NCI-H446 treated with DMSO at 0.1 percent for 48 hours (cell line): ENCODE data around the gene IRGC.
A peak's percentile ranks its signal among the peaks of the same experiment; 100 is the strongest.
"Not testable (repeated sequence)": the region's sequence is repeated elsewhere in the genome, so short reads cannot be mapped to it uniquely, and the experiment has no call there.

Experiments used
- DNase-seq: peaks from one replicate; lab custom pipeline; 2025; lab: John Stamatoyannopoulos, UW

IRGC gene, protein sequence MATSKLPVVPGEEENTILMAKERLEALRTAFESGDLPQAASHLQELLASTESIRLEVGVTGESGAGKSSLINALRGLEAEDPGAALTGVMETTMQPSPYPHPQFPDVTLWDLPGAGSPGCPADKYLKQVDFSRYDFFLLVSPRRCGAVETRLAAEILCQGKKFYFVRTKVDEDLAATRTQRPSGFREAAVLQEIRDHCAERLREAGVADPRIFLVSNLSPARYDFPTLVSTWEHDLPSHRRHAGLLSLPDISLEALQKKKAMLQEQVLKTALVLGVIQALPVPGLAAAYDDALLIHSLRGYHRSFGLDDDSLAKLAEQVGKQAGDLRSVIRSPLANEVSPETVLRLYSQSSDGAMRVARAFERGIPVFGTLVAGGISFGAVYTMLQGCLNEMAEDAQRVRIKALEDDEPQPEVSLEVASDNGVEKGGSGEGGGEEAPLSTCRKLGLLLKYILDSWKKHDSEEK

DNA sequence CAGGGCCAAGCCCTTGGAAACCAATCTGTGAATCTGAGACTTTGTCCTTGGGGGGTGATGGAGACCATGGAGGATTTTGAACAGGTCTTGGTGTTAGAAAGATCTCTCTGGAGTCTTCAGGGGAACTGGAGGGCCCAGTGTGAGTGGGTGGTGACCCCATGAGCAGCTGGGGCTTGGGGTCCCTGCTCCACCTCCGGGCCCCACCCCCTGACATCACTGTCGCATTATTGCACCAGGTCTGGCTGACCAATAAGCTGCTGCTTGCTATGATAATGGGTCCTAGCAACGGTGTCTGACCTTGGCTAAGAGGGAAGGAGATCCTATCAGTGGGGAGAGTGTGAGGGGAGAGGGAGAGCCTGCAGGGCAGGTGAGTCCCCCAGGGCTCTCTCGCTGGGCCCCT, at the start of gene IRGC:
IRGC (plus strand) TSS at position 301 of the 400 bp plus-strand sequence. CDS start 2,483 bp downstream, outside the sequence.
- no peak for DNase-seq

DNA sequence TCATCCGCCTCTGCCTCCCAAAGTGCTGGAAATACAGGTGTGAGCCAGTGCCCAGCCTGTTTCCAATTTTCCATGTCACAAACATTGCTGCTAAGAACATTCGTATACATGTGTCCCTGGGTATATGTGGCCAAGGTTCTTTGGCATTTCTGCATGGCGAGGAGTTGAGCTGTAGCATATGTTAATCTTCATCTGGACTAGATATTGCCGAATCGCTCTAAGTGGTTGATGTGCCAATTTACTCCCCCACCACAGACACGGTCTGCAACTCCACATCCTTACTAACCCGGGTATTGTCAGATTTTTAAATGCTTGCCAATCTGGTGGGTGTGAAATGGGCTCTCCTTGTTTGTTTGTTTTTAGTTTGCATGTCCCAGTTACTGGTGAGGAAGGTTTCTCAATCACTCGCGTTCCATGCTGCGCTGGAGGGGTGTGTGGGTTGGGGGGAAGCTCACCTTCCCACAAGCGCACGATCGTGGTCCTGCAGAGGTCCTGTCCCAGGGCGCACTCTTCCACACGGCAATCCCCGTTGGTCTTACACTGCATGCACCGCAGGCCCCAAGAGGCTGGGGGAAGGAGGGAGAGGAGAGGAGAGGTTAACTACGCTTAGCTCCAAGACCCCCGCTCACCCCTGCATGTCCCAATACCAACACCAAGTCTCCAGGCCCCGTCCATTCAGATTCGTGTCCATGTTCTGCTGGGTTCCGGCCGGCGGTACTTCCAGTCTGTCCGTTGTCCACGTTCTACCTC, 48.6 kb upstream of the IRGC start:
- no peak for DNase-seq

DNA sequence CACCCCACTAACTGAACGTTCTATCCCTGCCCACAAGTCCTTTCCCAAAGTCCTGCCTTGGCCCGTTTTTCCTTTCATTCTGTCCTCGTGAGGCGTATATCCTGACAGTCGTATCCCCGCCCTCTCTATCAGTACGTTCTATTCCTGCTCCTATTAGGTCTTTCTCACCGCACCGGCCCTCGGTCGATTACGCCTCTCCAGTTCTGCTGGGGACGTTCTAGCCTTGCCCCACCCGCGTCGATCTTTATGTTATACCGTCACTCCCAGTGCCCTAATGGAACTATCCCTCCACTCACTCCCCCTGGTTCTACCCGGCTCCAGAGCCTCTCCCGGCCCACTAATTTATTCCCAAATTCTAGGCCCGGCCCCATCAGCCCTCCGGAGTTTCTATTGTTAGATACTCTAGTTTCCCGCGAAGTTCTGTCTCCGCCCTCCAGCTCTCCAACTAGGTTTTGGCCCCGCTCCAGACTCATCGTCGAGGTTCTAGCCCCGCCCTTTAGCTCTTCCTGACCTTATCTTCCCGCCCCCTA, 47.9 kb upstream of the IRGC start:
- DNase-seq = peak; percentile 55

DNA sequence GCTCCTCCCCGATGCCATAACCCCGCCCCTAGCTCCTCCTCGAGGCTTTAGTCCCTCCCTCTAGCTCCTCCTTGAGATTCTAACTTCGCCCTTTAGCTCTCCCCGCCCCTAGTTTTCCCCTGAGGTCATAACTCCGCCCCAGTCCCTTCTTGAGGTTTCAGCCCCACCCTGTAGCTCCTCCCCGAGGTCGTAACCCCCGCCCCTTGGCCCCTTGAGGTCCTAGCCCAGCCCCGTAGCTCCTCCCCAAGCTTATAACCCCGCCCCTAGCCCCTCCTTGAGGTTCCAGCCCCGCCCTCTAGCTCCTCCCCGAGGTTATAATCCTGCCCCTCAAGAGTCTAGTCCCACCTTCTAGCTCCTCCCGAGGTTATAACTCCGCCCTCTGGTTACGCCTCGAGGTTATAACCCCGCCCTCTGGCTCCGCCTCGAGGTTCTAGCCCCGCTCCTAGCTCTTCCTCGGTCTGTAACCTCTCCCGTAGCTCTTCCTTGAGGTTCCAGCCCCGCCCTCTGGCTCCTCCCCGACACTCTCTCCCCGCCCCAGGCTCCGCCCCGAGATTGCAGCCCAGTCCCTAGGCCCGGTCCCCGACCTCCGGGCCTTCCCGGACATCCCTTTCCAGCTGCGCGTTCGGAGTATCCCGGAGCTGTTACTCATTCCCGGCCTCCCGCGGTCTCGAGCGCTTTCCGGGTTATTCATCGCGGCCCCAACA, 47.3 kb upstream of the IRGC start:
- DNase-seq = peak; percentile 99

DNA sequence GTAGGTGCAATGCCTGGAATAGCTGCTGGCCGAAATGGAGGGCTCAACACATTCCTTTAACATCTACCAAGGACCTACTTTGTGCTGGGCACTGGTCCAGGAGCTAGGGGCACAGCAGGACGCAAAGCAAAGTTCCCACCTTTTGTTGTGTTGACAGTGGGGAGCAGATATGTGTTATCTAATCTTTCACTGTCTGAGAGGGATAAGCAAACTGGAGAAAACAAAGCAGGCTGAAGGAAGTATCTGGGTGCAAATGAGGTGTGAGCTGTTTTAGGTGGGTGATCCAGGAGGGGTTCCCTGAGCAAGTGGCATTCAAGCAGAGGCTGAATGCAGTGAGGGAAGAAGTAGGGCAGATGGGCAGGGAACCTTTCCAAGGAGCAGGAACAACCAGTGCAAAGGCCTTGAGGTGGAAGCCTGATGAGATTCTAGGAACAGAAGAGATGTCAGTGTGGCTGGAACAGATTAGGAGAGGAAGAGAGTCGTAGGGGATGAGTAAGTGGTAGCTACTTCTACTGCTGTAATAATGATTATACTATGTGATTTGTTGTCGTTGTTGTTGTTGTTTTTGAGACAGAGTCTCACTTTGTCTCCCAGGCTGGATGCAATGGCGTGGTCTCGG, 43.7 kb upstream of the IRGC start:
- DNase-seq = no peak

DNA sequence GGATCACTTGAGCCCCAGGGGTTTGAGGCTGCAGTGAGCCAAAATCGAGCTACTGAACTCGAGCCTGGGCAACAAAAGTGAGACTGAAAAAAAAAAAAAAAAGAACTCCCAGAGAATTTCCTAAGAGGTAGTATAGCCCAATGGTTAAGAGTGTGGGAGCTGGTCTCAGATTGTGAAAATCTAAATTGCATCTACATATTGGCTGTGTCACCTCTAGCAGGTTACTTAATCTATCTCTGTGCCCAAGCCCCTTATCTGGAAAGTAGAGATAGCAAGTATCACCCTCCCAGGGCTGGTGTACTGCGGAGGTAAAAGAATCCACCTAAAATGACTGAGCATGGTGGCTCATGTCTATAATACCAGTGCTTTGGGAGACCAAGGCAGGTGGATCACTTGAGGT, 42.2 kb upstream of the IRGC start:
- DNase-seq = no peak

DNA sequence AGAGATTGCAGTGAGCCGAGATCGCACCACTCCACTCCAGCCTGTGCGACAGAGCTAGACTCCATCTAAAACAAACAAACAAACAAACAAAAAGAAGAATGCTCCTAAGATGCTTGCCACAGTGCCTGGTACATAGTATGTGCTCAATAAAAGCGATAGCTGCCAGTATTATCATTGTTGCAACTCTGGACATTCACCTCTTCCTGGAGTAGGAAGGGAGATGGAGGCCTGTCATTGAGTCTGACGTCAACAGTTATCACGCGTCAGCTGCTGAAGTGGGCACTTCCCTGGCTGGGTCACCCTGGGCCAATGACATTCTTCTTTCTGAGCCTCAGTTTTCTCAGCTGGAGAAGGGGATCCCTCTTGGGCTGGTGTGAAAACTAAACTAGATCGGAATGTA, 41.7 kb upstream of the IRGC start:
- DNase-seq = no peak

DNA sequence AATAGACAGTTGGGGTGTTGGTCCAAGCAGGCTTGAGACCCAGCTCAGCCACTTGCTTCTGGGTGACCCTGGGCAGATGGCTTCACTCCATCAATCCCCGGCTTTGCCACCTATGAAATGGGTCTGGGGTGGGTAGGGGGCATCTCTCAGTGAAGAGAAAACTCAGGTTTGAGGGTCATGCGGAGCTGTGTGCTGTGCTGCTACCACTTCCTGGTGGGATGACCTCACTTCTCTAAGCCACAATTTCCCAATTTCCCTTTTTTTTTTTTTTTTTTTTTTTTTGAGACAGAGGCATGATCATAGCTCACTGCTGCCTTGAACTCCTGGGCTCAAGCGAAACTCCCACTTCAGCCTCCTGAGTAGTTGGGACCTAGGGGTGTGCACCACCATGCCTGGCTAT, 41.3 kb upstream of the IRGC start:
- no peak for DNase-seq

DNA sequence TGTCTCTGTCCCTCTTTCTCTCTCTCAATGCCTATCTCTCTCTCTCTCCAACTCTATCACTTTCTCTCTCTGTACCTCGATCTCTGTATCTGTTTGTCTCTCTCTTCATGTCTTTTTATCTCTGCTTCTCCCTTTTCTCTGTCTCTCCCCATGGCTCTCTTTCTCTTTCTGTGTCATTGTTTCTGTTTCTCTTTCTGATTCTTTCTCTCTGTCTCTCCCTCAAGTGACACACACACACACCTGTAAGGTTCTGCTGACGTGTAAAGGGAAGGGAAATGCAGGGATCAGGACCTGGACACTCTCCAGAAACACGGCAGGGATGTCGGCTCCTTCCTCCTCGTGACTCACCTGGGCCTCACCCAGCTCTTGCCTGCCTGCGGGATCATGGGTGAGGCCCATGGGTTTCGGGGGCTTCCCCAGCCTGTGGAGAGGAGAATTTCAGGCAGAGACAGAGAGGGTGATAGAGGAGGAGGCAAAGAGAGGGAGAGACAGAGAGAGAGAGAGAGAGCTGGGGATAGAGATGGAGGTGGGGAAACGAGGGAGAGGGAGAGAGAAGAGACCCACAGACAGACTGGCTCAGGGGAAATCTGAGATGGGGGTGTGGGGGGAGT, 40.5 kb upstream of the IRGC start:
- no peak for DNase-seq

DNA sequence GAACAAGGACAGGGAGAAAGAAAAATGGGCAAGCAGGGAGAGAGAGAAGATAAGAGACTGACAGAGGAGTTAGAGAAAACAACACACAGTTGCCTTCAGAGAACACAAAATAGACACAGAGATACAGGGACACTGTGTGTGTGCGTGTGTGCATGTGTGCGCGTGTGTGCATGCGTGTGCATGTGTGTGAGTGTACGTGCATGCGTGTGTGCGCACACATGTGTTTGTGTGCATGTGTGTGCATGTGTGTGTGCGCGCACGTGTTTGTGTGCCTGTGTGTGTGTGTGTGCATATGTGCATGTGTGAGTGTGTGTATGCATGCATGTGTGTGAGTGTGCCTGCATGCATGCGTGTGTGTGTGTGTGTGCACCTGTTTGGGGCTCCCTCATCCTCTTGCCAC, 40.0 kb upstream of the IRGC start:
- no peak for DNase-seq

DNA sequence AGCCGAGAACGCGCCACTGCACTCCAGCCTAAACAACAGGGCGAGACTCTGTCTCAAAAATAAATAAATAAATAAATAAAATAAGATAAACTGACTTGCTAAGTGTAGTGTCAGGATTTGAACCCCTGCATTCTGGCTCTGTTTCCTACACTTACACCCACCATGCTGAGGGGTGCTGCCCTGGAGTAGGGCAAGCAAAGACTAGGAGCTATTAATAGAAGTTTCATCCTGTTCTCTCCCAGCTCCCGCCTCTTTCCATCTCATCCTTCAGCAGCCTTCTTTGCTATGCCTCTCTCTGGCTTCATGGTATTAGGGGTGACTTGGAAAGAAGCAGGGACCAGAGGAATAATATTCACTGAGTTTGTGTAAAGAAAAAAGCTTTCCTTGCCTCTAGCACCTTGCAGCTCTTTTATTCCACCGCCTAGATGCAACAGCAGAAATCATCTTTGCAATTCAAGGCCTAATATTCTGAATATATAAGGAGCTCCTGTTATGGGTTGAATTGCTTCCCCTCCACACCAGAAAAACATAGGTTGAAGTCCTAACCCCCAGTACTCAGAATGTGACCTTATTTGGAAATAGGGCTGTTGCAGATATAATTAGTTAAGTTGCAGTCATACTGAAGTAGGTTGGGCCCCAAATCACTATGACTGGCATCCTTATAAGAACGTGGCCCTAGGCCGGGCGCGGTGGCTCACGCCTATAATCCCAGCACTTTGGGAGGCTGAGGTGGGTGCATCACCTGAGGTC, 37.2 kb upstream of the IRGC start:
- DNase-seq = no peak

DNA sequence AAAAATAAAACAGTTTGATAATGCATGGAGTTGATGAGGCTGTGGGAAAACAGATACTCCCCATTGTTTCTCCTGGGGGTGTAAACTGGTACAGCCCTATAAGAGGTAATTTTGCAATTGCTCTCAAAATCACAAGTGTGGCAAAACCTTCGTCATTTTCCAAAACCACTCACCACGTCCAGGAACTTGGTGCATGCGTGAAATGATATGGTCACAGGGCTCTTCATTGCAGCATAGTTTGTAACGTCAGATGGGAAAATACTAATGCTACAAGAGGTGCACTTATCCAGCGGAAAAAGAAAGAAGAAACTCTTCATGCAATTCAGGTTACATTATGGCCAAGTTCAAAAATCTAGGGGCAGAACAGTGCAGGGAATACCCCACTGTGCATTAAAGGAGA, 34.1 kb upstream of the IRGC start:
- DNase-seq = no peak

DNA sequence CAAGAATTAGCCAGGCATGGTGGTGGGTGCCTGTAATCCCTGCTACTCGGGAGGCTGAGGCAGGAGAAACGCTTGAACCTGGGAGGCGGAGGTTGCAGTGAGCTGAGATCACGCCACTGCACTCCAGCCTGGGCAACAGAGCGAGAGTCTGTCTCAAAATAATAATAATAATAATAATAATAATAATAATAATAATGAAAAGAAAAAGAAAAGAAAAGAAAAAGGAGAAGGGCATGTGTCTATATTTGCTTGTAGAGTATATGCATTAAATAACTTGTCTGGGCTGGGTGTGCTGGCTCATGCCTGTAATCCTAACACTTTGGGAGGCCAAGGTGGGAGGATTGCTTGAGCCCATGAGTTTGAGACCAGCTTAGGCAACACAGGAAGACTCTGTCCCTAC, 33.6 kb upstream of the IRGC start:
- DNase-seq = not testable (repeated sequence)

DNA sequence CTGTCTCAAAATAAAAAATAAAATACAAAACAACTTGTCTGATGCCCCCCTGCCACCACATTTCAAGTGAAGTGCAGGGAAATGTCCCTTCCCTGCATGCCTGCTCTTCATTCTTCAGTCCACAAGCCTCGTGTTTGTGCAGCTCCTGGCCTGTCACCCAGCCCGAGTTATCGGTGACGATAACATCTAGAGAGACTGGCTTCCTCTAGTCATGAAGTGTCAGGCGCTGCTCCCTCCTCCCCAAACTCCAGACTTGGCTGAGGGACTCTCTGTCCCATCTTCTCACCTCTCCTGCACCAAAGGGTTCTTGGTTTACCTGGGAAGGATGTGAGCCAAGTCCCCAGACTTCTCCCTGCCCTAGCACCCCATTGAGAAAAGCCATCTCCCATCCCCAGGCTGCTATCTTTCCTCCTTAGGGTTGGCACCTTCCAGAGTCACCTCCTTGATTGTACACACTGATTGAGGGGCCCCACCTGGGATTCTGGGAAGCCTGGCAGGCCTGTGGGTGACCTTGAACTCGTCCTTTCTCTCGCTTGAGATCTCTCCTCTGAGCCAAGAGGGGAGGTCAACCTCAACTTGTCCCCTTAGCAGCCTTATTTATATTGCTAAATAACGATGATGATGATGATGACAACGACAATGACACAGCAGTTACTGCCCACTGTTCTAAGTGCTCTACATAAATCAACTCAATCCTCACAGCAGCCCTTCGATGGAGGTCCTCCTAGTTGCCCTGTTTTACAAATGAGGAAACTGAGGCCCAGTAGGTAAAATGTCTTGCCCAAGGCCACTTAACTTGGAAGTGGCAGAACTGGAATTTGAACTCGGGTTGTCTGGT, 32.8 kb upstream of the IRGC start:
- no peak for DNase-seq

DNA sequence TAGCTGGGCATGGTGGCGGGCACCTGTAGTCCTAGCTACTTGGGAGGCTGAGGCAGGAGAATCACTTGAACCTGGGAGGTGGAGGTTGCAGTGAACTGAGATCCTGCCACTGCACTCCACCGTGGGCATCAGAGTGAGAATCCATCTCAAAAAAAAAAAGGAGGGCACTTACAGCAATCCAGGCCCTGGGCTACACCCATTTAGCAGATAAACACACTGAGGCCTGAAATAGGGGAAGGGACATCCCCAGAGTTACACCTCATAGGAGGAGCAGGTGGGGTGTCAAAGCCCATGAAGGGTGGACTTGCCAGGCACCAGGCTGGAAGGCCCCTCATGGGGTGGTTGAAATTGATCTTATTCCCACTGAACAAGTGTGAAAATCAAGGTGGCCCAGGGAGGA, 32.0 kb upstream of the IRGC start:
- no peak for DNase-seq

DNA sequence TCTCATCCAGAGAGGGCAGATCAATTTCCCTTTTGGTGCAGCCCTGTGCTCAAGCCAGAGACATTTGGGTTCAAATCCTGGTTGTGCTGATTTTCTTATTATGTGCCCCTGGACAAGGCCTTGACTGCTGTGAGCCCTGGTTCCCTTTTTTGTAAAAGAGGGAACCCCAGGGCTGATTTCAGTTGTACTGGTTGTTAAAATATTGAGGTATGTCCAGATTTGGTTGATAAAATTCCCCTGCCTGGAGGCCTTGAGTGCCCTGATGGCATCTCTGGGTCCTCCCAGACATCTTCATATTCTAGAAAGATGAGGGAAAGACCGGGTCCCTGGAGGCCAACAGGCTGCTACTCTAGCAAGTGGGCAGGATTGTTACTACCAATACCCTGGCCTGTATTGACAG, 31.6 kb upstream of the IRGC start:
- DNase-seq = no peak

DNA sequence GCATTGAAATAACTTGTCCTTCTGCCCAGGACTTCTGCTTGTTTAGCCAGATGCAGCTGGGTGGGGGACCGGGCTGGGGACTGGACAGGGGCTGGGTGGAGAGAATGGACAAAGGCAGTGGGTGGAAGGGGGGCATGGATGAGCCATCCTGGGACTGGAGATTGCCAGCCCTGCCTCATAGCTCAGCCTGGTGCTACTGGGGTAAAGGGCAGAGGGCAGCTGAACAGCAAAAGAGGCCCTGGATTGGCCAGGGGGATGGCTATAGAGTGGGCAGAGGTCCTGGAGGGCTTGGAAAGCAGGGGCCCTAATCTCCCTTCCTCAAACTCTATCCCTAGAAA, 28.2 kb upstream of the IRGC start:
- DNase-seq = no peak

DNA sequence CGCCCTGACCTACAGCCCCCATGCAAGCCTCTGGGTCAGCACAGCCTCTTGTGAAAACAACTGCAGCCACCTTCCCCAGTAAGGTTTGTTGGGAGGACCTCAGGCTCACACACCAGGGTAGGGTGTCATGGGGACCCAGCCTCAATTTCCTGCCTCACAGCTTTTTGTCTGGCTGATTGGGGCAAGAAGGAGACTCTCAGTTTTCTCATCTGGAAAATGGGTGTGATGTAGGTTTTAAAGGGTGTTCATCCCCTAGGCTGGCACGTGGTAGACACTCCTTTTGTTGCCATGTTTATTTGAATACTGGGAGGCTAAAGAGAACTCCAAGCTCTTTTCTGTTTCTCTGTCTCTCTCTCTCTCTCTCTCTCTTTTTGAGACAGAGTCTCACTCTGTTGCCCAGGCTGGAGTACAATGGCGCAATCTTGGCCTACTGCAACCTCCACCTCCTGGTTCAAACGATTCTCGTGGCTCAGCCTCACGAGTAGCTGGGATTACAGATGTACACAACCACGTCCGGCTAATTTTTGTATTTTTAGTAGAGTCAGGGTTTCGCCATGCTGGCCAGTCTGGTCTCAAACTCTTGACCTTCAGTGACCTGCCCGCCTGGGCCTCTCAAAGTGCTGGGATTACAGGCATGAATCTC, 27.7 kb upstream of the IRGC start:
- DNase-seq = no peak

DNA sequence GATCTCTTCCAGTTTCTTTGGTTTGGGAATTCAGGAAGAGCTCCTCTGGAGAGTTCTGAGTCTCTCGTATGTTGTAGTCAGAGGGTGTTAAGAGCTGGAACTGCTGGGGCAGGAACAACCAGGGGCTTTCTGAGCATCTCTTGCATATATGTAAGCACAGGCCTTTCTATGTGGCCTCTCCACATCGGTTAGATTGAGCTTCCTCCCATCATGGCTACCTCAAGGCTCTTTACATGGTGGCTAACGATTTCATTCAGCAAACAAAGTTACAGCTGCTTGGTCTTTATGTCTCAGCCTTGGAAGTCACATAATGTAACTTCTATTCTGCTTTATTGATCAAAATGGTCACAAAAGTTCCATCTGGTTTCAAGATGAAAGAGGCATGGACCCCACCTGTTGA, 25.4 kb upstream of the IRGC start:
- no peak for DNase-seq

DNA sequence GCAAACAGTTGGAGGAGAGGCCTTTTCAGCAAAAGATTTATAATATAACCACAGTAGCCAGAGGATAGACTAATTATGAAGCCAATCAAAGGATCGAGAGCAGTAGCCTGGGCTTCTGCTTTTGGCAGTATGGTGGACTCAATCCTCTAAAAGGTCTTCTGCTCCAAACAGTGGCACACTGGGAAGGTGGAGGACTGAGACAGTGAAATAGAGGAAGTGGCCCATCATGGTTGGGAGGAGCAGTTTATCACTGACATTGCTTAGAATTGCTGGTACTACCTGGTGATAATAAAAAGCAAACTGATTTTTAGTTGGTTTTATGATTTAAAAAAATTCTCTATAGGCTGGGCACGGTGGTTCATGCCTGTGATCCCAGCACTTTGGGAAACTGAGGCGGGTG, 25.0 kb upstream of the IRGC start:
- no peak for DNase-seq
